GM18951 (cell line): Measurements from ENCODE around the gene SELENOO.

Experiments used
- POLR2A ChIP-seq: IDR thresholded peaks from 4 replicates; pipeline ENCODE4 v1.6.1; 2011; ENCODE audit warnings: mild to moderate bottlenecking; ENCODE audit not compliant: insufficient read length, insufficient read depth; ENCODE audit errors: extremely low read depth
- in situ Hi-C: fragments of 300-500 bp; cut with MboI; formaldehyde crosslinking; loops from one replicate; pipeline ENCODE4 v1.12.0; 2022; ENCODE audit warnings: low sequenced_read_pairs, mixed read lengths, inconsistent platforms; ENCODE audit not compliant: unreplicated experiment

SELENOO gene

DNA sequence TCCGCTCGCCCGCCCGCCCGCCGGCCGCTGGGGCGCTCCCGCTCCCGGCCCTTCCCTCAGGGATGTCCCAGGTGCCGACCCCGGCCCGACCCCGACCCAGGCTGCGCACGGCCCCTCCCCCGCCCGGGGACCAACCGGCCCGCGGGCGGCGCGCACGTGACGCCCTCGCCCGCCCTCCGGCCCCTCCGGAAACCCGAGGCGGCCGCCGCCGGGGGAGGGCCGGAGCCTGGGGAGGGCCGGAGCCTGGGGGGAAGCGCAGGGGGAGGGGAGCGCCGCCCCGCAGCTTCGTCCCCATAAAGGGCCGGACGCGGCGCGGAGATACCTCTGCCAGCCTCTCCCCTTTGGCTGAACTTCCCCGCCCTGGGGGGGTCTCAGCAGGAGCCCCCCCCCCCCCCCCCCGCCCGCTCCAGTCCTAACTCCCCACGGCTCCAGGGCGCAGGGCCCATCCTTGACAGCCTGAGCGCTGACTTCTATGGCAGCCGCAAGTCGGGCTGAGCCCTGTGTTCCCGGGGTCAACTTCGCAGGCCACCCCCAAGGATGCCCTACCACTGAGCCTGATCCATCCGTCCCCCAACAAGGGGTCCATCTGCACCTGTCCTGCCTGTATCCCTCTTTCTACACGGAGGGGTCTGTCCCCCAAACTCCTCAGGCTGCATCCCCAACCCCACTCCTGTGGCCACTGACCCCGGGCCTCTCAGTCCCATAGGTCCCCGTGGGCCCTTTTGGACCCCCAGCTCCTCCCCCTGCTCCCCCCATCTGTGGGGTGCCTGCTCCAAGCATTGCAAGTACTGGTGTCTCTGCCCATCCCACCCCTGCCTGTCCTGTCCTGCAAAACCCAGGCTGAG is 61.0 kb downstream of the SELENOO start, which contains the start of gene MAPK12:
Gene MAPK12 (minus strand): TSS at position 69 of the 845 bp plus-strand sequence. CDS start 174 bp downstream, outside the sequence.
- in situ Hi-C loops, result no loop called here
- TF ChIP-seq POLR2A, result peak; percentile 13

DNA sequence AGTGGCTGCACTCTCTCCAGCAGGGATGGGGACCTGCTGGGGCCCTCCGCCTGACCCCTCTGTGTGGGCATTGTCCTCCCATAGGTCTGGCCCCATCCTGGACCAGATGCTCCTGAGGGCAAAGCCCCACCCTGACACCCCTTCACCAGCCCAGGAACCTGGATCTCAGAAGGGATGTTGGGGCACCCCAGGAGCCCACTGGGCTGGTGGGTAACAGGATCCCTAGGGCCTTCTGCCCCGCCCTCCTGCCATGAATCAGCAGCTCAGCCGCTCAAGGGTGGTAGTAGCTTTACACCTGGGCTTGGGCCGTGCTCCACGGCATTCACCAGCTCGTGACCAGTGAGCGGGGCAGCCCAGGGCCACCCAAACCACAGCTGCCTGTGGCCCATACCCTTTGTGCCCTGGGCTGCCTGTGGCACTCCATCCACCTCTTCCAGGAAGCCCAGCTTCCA is 61.7 kb downstream of the SELENOO start:
- in situ Hi-C loops, result no loop called here
- no peak for TF ChIP-seq POLR2A

DNA sequence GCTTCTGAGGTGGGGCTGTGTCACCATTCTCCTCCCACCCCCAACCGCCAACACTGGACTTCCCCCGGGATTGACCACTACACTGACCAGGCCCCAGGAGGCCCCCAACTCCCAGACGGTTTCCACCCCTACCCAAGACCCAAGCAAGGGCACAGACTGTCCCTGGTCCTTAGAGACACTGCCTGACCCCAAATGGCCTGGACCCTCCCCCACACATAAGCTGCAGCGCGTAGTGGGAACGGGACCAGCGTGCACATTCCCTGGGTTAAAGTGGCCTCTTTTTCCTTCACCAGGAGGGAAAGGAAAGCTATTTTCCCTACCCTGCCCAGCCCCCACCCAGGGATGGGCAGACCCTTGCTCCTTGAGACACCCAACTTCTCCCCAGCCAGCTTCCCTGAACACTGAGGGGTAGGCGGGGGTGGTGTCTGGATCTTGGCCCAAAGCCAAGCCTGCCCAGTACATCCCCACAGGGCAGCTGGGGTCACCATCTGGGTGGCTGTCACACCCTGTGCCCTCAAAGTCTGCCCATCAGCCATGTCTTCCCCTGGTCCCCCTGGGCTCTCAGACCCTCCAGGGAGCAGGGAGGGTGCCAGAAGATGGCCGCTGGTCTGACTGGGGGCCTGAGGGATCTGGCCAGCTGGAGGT is 62.3 kb downstream of the SELENOO start:
- in situ Hi-C loops, result no loop called here
- TF ChIP-seq POLR2A, result no peak

DNA sequence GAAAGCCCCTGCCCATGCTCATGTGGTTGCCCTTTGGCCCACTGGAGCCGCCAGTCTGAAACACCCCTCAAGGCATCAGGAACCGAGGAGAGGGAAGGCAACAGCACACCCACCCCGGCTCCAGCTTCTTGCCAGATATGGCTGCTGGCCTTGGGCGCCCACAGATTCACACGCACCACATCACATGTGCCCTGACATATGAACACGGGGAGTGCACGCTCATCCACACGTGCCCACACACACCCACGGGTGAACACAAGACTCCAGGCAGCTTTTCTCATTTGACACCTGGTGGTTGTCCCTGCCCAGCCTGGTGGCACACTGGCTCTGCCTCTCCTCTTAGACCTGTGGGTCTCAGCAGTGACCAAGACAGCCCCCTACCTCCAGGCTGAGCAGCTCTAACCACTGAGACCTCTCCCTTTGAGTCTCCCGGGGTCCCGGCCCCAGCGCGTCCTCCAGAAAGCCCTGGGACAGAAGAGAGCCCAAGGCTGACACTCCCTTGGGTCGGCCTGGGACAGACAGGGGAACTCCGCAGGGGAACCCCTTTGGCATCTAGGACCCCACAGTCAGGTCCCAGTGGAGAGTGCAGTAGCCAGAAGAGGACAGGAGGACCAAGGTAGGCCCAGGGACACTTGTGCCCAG is 63.4 kb downstream of the SELENOO start:
- in situ Hi-C loops, result no loop called here
- no peak for TF ChIP-seq POLR2A

DNA sequence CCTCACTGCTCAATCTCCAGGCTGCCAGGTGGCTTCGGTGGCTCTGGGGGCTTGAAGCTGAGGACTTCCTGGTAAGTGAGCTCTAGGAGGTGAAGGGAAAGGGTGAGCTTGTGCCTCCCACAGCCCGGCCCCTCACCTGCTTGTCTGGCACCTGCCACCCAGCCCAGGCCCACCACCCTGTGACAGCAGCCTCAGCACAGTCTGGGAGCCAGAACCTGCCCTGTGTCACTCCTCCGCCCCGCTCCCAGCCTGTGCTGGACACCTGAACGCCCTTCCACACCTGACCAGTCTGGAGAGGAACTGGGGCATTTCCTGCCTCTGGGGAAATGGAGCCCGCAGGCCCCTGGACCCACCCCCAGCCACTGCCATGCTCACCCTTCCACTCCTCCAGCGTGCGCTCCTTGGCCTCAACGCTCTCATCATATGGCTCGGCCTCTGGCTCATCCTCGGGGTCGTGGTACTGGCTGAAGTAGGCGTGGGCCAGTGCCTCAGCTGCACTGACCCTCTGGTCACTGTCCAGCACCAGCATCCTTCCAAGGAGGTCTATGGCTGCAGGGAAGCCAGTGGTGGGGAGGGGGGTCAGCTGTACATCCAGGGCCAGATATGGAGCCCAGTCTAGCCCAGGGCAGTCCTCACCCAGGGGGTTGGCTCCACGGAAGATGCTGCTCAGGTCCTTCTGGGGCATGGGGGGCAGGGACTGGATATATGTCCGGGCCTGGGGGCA is 64.3 kb downstream of the SELENOO start:
- no peak for TF ChIP-seq POLR2A
- in situ Hi-C loops, result no loop called here

DNA sequence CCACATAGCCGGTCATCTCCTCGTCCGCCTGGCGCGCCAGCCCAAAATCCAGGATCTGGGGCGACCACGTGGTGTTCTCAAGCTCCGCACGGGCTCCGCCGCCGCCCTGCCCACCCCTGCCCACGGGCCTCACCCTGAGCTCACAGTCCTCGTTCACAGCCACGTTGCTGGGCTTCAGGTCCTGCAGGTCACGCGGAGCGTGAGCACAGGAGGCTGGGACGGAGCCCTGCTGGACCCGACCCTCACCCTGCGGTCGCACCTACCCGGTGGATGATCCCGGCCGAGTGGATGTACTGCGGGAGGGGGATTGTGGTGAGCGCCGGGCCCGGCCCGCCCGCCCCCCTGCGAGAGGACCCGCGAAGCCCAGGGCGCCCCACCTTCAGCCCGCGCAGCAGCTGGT is 66.2 kb downstream of the SELENOO start:
- TF ChIP-seq POLR2A, result no peak
- in situ Hi-C loops, result no loop called here
